ENCODE measurements around the gene LDHAL6B. TPM values are rescaled to one million over a fixed set of nuclear protein-coding genes. Genes with fewer than 3 reads are reported as not detected.

The LDHAL6B gene
- polyA plus RNA-seq, 3 donors: not detected

GRCh38 chr15:59166601-59167265, 39.9 kb upstream of the LDHAL6B start:
- Histone ChIP-seq H3K9ac (ENCODE audit: insufficient read depth, low read length, poor library complexity, severe bottlenecking) (no peak overlapping the region), H3K9me3 (replicated peaks in 1 of 2; ENCODE audit: control insufficient read depth in 1 of 2, insufficient read depth in 1 of 2, low read length in 2 of 2) (no peaks in the 10 kb centered on the region), H3K4me2 (replicated peaks; ENCODE audit: extremely low read depth, low read length, poor library complexity, severe bottlenecking) (no peak overlapping the region), H3K36me3 (replicated peaks in 1 of 2; ENCODE audit: control insufficient read depth in 1 of 2, insufficient read depth in 2 of 2, low read length in 2 of 2) (peaks cover 12 to 13% of the 10 kb centered on the region in 2 donors), H3K27ac (ENCODE audit: low read depth in 1 of 2, low read length in 2 of 2) (no peak overlapping the region), H3K4me1 (ENCODE audit: control insufficient read depth in 1 of 2, insufficient read depth in 2 of 2, low read length in 2 of 2) (peaks cover 21 to 31% of the 10 kb centered on the region in 2 donors), H2AFZ (ENCODE audit: insufficient read depth, low read depth, low read length, poor library complexity, severe bottlenecking) (no peak overlapping the region), H3K27me3 (ENCODE audit: control insufficient read depth in 2 of 2, insufficient read depth in 2 of 2, low read length in 2 of 2) (no peaks in the 10 kb centered on the region), H3K79me2 (ENCODE audit: insufficient read depth, low read length) (no peaks in the 10 kb centered on the region), H4K20me1 (ENCODE audit: insufficient read depth, low read length) (no peaks in the 10 kb centered on the region), H3K4me3 (replicated peaks in 1 of 3; ENCODE audit: low read depth in 2 of 3, low read length in 3 of 3) (no peak overlapping the region)
- DNase-seq: no peak
- H3K27me3 Mint-ChIP-seq (ENCODE audit: low read depth in 3 of 3): peaks cover 0 to 2% (median 2%) of the 10 kb centered on the region in 3 donors
- H3K4me1 Mint-ChIP-seq: peaks cover 31% of the 10 kb centered on the region
- peaks cover 0 to 5% (median 0%) of the 10 kb centered on the region in 7 donors for H3K9me3 Mint-ChIP-seq
- intact Hi-C loops (cut with micrococcal nuclease): loop anchor here in 1 of 2 donors (10.0 kb wide), 1 partner anchor 328 kb away; no protein-coding TSS in a partner anchor
- 81% methylated on average over 7 of the region's 11 CpGs for WGBS (ENCODE audit: insufficient coverage)
- no peak overlapping the region for H3K4me3 Mint-ChIP-seq
- peak overlapping the region in 1 of 7 donors; percentile 25 for H3K27ac Mint-ChIP-seq
- peaks cover 26 to 62% of the 10 kb centered on the region in 2 donors for H3K36me3 Mint-ChIP-seq
- TF ChIP-seq, protein P1, sequence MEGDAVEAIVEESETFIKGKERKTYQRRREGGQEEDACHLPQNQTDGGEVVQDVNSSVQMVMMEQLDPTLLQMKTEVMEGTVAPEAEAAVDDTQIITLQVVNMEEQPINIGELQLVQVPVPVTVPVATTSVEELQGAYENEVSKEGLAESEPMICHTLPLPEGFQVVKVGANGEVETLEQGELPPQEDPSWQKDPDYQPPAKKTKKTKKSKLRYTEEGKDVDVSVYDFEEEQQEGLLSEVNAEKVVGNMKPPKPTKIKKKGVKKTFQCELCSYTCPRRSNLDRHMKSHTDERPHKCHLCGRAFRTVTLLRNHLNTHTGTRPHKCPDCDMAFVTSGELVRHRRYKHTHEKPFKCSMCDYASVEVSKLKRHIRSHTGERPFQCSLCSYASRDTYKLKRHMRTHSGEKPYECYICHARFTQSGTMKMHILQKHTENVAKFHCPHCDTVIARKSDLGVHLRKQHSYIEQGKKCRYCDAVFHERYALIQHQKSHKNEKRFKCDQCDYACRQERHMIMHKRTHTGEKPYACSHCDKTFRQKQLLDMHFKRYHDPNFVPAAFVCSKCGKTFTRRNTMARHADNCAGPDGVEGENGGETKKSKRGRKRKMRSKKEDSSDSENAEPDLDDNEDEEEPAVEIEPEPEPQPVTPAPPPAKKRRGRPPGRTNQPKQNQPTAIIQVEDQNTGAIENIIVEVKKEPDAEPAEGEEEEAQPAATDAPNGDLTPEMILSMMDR (IDR thresholded peaks at IDR 0.05): no peak

GRCh38 chr15:59168536-59168935, 38.1 kb upstream of the LDHAL6B start:
- intact Hi-C loops (cut with micrococcal nuclease): loop anchor here in 1 of 2 donors (10.0 kb wide), 1 partner anchor 326 kb away; no protein-coding TSS in a partner anchor
- Histone ChIP-seq H3K4me2 (replicated peaks; ENCODE audit: extremely low read depth, low read length, poor library complexity, severe bottlenecking) (no peak overlapping the region), H3K27me3 (ENCODE audit: control insufficient read depth in 2 of 2, insufficient read depth in 2 of 2, low read length in 2 of 2) (no peaks in the 10 kb centered on the region)

More at GRCh38 chr15:59168536-59168935, 38.1 kb upstream of the LDHAL6B start:
- peaks cover 21 to 31% of the 10 kb centered on the region in 2 donors for H3K4me1 ChIP-seq (ENCODE audit: control insufficient read depth in 1 of 2, insufficient read depth in 2 of 2, low read length in 2 of 2)
- H3K4me1 Mint-ChIP-seq: peaks cover 31% of the 10 kb centered on the region
- peak overlapping the region; percentile 23 to 87 for H3K27ac ChIP-seq (ENCODE audit: low read depth in 1 of 2, low read length in 2 of 2)
- H3K27me3 Mint-ChIP-seq (ENCODE audit: low read depth in 3 of 3): peaks cover 0 to 2% (median 0%) of the 10 kb centered on the region in 3 donors
- H3K27ac Mint-ChIP-seq: peak overlapping the region in 6 of 7 donors; percentile 38 to 94 (median 86)
- peaks cover 30 to 65% of the 10 kb centered on the region in 2 donors for H3K36me3 Mint-ChIP-seq
- H3K4me3 ChIP-seq (replicated peaks in 1 of 3; ENCODE audit: low read depth in 2 of 3, low read length in 3 of 3): no peak overlapping the region
- peaks cover 11 to 13% of the 10 kb centered on the region in 2 donors for H3K36me3 ChIP-seq (replicated peaks in 1 of 2; ENCODE audit: control insufficient read depth in 1 of 2, insufficient read depth in 2 of 2, low read length in 2 of 2)
- no peak overlapping the region for H3K9ac ChIP-seq (ENCODE audit: insufficient read depth, low read length, poor library complexity, severe bottlenecking)
- peaks cover 0 to 3% (median 0%) of the 10 kb centered on the region in 7 donors for H3K9me3 Mint-ChIP-seq
- H2AFZ ChIP-seq (ENCODE audit: insufficient read depth, low read depth, low read length, poor library complexity, severe bottlenecking): no peak overlapping the region
- DNase-seq: peak in 2 of 3 donors; percentile 28 to 47
- TF ChIP-seq, protein P1 (IDR thresholded peaks at IDR 0.05): no peak
- no peaks in the 10 kb centered on the region for H4K20me1 ChIP-seq (ENCODE audit: insufficient read depth, low read length)
- H3K9me3 ChIP-seq (replicated peaks in 1 of 2; ENCODE audit: control insufficient read depth in 1 of 2, insufficient read depth in 1 of 2, low read length in 2 of 2): no peaks in the 10 kb centered on the region
- no peaks in the 10 kb centered on the region for H3K79me2 ChIP-seq (ENCODE audit: insufficient read depth, low read length)
- H3K4me3 Mint-ChIP-seq: no peak overlapping the region
- WGBS (ENCODE audit: insufficient coverage): no CpG with 5 or more reads among the region's 7 CpGs
